Measurements from ENCODE around the gene CCNK.

Gene CCNK

GRCh38 chr14:99507860-99508640 lies 26.8 kb downstream of the CCNK start:
- H3K27ac ChIP-seq (ENCODE audit: low read depth, low read length): no peak overlapping the region
- no peak overlapping the region for H3K4me3 ChIP-seq (ENCODE audit: low read length)
- H3K36me3 ChIP-seq (ENCODE audit: insufficient read depth, low read length): peaks cover 82% of the 10 kb centered on the region
- peaks cover 7% of the 10 kb centered on the region; the same call in 1 of the 2 replicates for H3K4me1 ChIP-seq (ENCODE audit: insufficient read depth, low read length)
- no peaks in the 10 kb centered on the region for H3K27me3 ChIP-seq (ENCODE audit: insufficient read depth, low read length)
- H3K9me3 ChIP-seq (ENCODE audit: insufficient read depth, low read depth, low read length): no peaks in the 10 kb centered on the region
- 93% methylated on average over 13 of the region's 13 CpGs for WGBS
- no peak overlapping the region for H3K9ac ChIP-seq (ENCODE audit: low read depth, low read length)

DNA sequence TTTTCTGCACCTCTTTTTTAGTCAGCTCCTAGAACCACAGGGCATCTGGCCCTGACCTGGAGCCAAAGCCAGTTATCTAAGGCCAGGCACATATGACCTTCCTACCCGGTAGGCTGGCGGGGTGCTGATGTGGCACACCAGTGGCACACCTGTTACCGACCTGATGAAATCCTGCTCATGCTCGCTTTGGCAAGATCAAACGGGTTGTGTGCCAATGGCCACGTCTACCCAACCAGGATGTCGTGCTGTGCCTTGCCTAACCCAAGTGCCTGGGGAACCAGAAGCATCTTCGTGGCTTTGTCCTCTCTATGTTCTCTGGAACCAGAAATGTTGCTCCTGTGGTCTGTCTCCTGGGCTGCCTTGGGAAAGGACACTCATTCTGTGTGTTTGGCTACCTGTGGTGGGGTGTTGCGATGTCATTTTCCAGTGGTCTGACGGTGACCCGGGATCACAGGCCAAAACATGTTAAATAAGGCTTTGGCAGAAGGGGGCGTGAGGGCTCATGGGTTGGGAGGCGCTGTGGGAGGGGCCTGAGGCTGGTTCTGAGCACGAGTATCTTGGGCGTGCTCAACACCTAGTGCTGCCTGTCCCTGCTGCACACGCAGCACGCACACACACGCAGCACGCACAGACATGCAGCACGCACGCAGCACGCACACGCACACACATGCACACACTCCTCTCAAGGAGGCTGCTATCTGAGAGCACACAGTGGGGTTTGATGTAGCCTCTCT lies 27.9 kb downstream of the CCNK start:
- Histone ChIP-seq H3K27me3 (ENCODE audit: insufficient read depth, low read length) (no peaks in the 10 kb centered on the region), H3K4me3 (ENCODE audit: low read length) (no peak overlapping the region), H3K9me3 (ENCODE audit: insufficient read depth, low read depth, low read length) (no peaks in the 10 kb centered on the region), H3K27ac (ENCODE audit: low read depth, low read length) (no peak overlapping the region), H3K4me1 (ENCODE audit: insufficient read depth, low read length) (0 out of 2 replicates have a peak, but pooled peaks cover 3% of the 10 kb centered on the region), H3K36me3 (ENCODE audit: insufficient read depth, low read length) (peaks cover 72% of the 10 kb centered on the region), H3K9ac (ENCODE audit: low read depth, low read length) (no peak overlapping the region)
- 91% methylated on average over 23 of the region's 23 CpGs for WGBS

GRCh38 chr14:99509871-99510555 lies 28.8 kb downstream of the CCNK start:
- Histone ChIP-seq H3K4me1 (ENCODE audit: insufficient read depth, low read length) (0 out of 2 replicates have a peak, but pooled peaks cover 3% of the 10 kb centered on the region), H3K9ac (ENCODE audit: low read depth, low read length) (no peak overlapping the region), H3K4me3 (ENCODE audit: low read length) (no peak overlapping the region), H3K9me3 (ENCODE audit: insufficient read depth, low read depth, low read length) (no peaks in the 10 kb centered on the region), H3K27ac (ENCODE audit: low read depth, low read length) (peak overlapping the region; percentile 13; the same call in 1 of the 2 replicates), H3K36me3 (ENCODE audit: insufficient read depth, low read length) (peaks cover 64% of the 10 kb centered on the region), H3K27me3 (ENCODE audit: insufficient read depth, low read length) (no peaks in the 10 kb centered on the region)
- 91% methylated on average over 23 of the region's 27 CpGs for WGBS

- 67% methylated on average over 12 of the region's 15 CpGs for WGBS
- Histone ChIP-seq H3K9me3 (ENCODE audit: insufficient read depth, low read depth, low read length) (no peaks in the 10 kb centered on the region), H3K4me3 (ENCODE audit: low read length) (no peak overlapping the region), H3K4me1 (ENCODE audit: insufficient read depth, low read length) (0 out of 2 replicates have a peak, but pooled peaks cover 3% of the 10 kb centered on the region), H3K27ac (ENCODE audit: low read depth, low read length) (no peak overlapping the region), H3K9ac (ENCODE audit: low read depth, low read length) (no peak overlapping the region), H3K27me3 (ENCODE audit: insufficient read depth, low read length) (no peaks in the 10 kb centered on the region), H3K36me3 (ENCODE audit: insufficient read depth, low read length) (peaks cover 57% of the 10 kb centered on the region)
These were observed 29.4 kb downstream of the CCNK start for GRCh38 chr14:99510556-99511139.

DNA sequence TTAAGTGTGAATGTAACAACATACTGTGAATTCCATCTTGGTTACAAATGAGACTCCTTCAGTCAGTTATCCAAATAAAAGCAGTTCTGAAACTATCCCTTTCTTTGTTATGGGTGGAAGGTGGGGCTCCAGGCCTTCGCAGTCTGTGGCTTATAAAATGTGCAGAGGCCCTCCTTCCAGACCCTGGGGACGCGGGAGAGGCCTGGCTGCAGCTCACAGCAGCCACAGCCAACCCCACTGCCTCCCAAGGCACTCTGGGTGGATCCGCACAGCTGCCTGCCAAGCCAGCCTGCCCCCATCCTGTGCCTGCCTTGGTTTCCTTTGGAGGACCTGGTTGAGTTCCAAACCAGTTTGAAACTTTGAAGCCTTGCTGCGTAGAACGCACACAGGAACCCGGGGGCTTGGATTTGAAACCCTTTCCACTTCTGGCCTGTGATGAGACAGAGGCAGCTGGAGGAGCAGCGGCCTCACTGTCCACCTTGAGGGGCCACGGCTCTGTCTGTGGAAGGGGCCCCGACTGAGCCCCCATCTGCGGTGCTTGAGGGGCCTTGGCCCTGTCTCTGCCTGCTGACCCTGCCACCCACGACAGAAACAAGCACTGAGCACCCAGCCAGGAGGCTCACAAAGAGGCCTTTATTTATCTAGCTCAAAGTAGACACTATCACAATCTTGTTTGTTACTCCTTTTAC lies 30.4 kb downstream of the CCNK start:
- no peaks in the 10 kb centered on the region for H3K9me3 ChIP-seq (ENCODE audit: insufficient read depth, low read depth, low read length)
- peaks cover 48% of the 10 kb centered on the region for H3K36me3 ChIP-seq (ENCODE audit: insufficient read depth, low read length)
- WGBS: 94% methylated on average over 12 of the region's 12 CpGs
- H3K9ac ChIP-seq (ENCODE audit: low read depth, low read length): no peak overlapping the region
- no peak overlapping the region for H3K4me3 ChIP-seq (ENCODE audit: low read length)
- H3K27ac ChIP-seq (ENCODE audit: low read depth, low read length): no peak overlapping the region; the same call in 1 of the 2 replicates
- H3K4me1 ChIP-seq (ENCODE audit: insufficient read depth, low read length): 0 out of 2 replicates have a peak, but pooled peaks cover 3% of the 10 kb centered on the region
- H3K27me3 ChIP-seq (ENCODE audit: insufficient read depth, low read length): no peaks in the 10 kb centered on the region

- Histone ChIP-seq H3K9me3 (ENCODE audit: insufficient read depth, low read depth, low read length) (no peaks in the 10 kb centered on the region), H3K9ac (ENCODE audit: low read depth, low read length) (no peak overlapping the region), H3K4me1 (ENCODE audit: insufficient read depth, low read length) (0 out of 2 replicates have a peak, but pooled peaks cover 3% of the 10 kb centered on the region), H3K4me3 (ENCODE audit: low read length) (no peak overlapping the region), H3K27me3 (ENCODE audit: insufficient read depth, low read length) (no peaks in the 10 kb centered on the region), H3K27ac (ENCODE audit: low read depth, low read length) (no peak overlapping the region), H3K36me3 (ENCODE audit: insufficient read depth, low read length) (peaks cover 43% of the 10 kb centered on the region)
- WGBS: 94% methylated on average over 9 of the region's 10 CpGs
These were observed 30.9 kb downstream of the CCNK start for GRCh38 chr14:99512110-99512449.

DNA sequence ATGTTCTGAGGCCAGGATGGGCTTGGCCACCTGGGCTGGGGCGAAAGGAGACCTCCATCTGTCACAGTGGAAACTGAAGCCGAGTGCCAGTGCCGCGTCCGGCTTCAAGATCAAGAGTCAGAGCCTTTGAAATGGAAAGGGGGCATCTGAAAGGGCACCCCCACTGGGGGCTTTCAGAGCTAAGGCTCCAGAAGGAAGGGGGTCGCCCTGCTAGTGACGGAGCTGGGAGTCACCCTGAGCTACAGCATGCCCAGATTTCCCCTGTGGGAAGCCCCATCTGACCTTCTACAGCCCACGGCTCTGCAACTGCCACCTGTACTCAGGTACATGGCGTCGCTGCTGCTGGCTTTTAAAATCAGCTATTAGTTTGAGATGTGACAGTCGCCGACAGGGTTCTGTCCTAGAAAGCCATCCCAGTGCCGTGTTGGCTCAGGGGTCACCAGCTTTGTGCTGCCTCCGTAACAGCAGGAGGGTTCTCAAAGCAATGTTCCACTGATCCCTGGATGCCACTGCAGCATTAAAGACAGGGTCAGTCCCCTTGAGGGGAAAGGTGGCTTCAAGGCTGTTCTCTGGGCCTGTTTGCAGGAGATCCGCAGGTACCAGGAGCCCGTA lies 31.5 kb downstream of the CCNK start:
- Histone ChIP-seq H3K4me1 (ENCODE audit: insufficient read depth, low read length) (0 out of 2 replicates have a peak, but pooled peaks cover 3% of the 10 kb centered on the region), H3K27me3 (ENCODE audit: insufficient read depth, low read length) (no peaks in the 10 kb centered on the region), H3K36me3 (ENCODE audit: insufficient read depth, low read length) (peaks cover 37% of the 10 kb centered on the region), H3K4me3 (ENCODE audit: low read length) (no peak overlapping the region), H3K9ac (ENCODE audit: low read depth, low read length) (no peak overlapping the region), H3K9me3 (ENCODE audit: insufficient read depth, low read depth, low read length) (no peaks in the 10 kb centered on the region), H3K27ac (ENCODE audit: low read depth, low read length) (no peak overlapping the region)
- WGBS: 93% methylated on average over 16 of the region's 16 CpGs

GRCh38 chr14:99513183-99513694 lies 32.0 kb downstream of the CCNK start:
- WGBS: 93% methylated on average over 15 of the region's 15 CpGs
- Histone ChIP-seq H3K36me3 (ENCODE audit: insufficient read depth, low read length) (peaks cover 32% of the 10 kb centered on the region), H3K4me1 (ENCODE audit: insufficient read depth, low read length) (0 out of 2 replicates have a peak, but pooled peaks cover 3% of the 10 kb centered on the region)

DNA sequence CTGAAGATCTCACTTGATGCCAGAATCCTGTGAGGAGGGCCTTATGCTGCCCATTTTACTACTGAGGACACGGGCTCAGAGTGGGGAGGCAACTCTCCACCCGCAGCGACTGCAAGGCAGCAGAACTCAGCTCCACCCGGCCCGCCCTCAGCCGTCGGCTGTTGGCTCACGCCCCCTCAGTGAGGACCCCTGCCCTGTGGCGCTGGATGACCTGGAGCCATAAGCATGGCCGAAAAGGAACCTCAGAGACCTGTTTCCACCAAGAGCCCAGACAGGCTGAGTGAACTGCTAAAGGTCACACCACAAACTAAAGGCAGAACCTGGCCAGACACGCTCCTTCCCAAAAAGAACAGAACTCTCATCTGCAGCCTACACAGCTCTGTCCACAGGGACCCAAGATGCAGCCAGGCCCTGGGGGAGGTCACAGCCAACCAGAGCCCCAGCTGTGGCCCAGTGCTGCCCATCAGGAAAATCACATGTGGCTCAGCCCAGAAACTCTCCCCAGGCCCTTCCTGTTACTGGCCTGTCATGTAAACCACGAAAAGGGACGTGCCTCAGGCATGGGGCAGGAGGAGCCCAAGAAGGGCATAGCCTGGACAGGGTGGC lies 32.8 kb downstream of the CCNK start:
- Histone ChIP-seq H3K27me3 (ENCODE audit: insufficient read depth, low read length) (no peaks in the 10 kb centered on the region), H3K4me1 (ENCODE audit: insufficient read depth, low read length) (0 out of 2 replicates have a peak, but pooled peaks cover 3% of the 10 kb centered on the region), H3K4me3 (ENCODE audit: low read length) (no peak overlapping the region), H3K9me3 (ENCODE audit: insufficient read depth, low read depth, low read length) (no peaks in the 10 kb centered on the region), H3K9ac (ENCODE audit: low read depth, low read length) (no peak overlapping the region), H3K27ac (ENCODE audit: low read depth, low read length) (no peak overlapping the region), H3K36me3 (ENCODE audit: insufficient read depth, low read length) (peaks cover 23% of the 10 kb centered on the region)
- WGBS: 88% methylated on average over 13 of the region's 13 CpGs

More at GRCh38 chr14:99513183-99513694, 32.0 kb downstream of the CCNK start:
- no peaks in the 10 kb centered on the region for H3K27me3 ChIP-seq (ENCODE audit: insufficient read depth, low read length)
- no peak overlapping the region for H3K9ac ChIP-seq (ENCODE audit: low read depth, low read length)
- no peak overlapping the region for H3K4me3 ChIP-seq (ENCODE audit: low read length)
- H3K27ac ChIP-seq (ENCODE audit: low read depth, low read length): no peak overlapping the region
- H3K9me3 ChIP-seq (ENCODE audit: insufficient read depth, low read depth, low read length): no peaks in the 10 kb centered on the region

Data from HUES64 (cell line).